ENCODE measurements around the gene WEE1. TPM values are rescaled to one million over a fixed set of nuclear protein-coding genes. Genes with fewer than 3 reads are reported as not detected.

Gene WEE1
- total RNA-seq, 1 experiment from 2014 or later, result 67.9 TPM

GRCh38 chr11:9600644-9601036, 27.2 kb downstream of the WEE1 start:
- CTCF ChIA-PET, result interaction anchor here (0.6 kb wide), 1 partner anchor 717 kb away, joined by 3 read pairs; no protein-coding TSS in a partner anchor
- BruUV-seq (replicated peaks), result no TSS peak
- no peaks in the 10 kb centered on the region for H3K36me3 ChIP-seq (ENCODE audit: control insufficient read depth, insufficient read depth, low read length)
- H3K9me3 ChIP-seq (ENCODE audit: control insufficient read depth, insufficient read depth, low read depth, low read length), result no peaks in the 10 kb centered on the region
- no peak for DNase-seq (ENCODE audit: low read depth, low spot score)
- H3K4me3 ChIP-seq (ENCODE audit: low read depth in 2 of 2, low read length in 2 of 2), result no peak overlapping the region
- H3K27me3 ChIP-seq (ENCODE audit: control insufficient read depth, insufficient read depth, low read length), result no peaks in the 10 kb centered on the region
- no peak overlapping the region for H3K27ac ChIP-seq (ENCODE audit: low read length)
- TF ChIP-seq TCF7L2 (IDR thresholded peaks at IDR 0.05; ENCODE audit: low read depth, low read length) (no peak), POLR2AphosphoS5 (IDR thresholded peaks at IDR 0.05; ENCODE audit: low read depth, low read length) (no peak), SIN3A (IDR thresholded peaks at IDR 0.05; ENCODE audit: borderline replicate concordance, insufficient read depth, low read depth, low read length) (no peak)
- TF ChIP-seq, protein P1, sequence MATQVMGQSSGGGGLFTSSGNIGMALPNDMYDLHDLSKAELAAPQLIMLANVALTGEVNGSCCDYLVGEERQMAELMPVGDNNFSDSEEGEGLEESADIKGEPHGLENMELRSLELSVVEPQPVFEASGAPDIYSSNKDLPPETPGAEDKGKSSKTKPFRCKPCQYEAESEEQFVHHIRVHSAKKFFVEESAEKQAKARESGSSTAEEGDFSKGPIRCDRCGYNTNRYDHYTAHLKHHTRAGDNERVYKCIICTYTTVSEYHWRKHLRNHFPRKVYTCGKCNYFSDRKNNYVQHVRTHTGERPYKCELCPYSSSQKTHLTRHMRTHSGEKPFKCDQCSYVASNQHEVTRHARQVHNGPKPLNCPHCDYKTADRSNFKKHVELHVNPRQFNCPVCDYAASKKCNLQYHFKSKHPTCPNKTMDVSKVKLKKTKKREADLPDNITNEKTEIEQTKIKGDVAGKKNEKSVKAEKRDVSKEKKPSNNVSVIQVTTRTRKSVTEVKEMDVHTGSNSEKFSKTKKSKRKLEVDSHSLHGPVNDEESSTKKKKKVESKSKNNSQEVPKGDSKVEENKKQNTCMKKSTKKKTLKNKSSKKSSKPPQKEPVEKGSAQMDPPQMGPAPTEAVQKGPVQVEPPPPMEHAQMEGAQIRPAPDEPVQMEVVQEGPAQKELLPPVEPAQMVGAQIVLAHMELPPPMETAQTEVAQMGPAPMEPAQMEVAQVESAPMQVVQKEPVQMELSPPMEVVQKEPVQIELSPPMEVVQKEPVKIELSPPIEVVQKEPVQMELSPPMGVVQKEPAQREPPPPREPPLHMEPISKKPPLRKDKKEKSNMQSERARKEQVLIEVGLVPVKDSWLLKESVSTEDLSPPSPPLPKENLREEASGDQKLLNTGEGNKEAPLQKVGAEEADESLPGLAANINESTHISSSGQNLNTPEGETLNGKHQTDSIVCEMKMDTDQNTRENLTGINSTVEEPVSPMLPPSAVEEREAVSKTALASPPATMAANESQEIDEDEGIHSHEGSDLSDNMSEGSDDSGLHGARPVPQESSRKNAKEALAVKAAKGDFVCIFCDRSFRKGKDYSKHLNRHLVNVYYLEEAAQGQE (IDR thresholded peaks at IDR 0.05; ENCODE audit: insufficient read depth in 1 of 2, low read depth in 2 of 2, low read length in 1 of 2), result no peak
- TF ChIP-seq, protein P2, sequence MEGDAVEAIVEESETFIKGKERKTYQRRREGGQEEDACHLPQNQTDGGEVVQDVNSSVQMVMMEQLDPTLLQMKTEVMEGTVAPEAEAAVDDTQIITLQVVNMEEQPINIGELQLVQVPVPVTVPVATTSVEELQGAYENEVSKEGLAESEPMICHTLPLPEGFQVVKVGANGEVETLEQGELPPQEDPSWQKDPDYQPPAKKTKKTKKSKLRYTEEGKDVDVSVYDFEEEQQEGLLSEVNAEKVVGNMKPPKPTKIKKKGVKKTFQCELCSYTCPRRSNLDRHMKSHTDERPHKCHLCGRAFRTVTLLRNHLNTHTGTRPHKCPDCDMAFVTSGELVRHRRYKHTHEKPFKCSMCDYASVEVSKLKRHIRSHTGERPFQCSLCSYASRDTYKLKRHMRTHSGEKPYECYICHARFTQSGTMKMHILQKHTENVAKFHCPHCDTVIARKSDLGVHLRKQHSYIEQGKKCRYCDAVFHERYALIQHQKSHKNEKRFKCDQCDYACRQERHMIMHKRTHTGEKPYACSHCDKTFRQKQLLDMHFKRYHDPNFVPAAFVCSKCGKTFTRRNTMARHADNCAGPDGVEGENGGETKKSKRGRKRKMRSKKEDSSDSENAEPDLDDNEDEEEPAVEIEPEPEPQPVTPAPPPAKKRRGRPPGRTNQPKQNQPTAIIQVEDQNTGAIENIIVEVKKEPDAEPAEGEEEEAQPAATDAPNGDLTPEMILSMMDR (IDR thresholded peaks at IDR 0.05), result no peak
- no peaks in the 10 kb centered on the region for H3K4me1 ChIP-seq (ENCODE audit: control insufficient read depth, insufficient read depth, low read length)
- intact Hi-C loops (cut with micrococcal nuclease; ENCODE audit: unreplicated experiment) (no loop called here), in situ Hi-C loops (cut with HindIII; ENCODE audit: low pct_unique_long_range_greater_than_20kb, low sequenced_read_pairs) (no loop called here)
- ATAC-seq, result peak; percentile 29; the same call in 1 of the 2 replicates
- POLR2A ChIA-PET, result no interaction called here

DNA sequence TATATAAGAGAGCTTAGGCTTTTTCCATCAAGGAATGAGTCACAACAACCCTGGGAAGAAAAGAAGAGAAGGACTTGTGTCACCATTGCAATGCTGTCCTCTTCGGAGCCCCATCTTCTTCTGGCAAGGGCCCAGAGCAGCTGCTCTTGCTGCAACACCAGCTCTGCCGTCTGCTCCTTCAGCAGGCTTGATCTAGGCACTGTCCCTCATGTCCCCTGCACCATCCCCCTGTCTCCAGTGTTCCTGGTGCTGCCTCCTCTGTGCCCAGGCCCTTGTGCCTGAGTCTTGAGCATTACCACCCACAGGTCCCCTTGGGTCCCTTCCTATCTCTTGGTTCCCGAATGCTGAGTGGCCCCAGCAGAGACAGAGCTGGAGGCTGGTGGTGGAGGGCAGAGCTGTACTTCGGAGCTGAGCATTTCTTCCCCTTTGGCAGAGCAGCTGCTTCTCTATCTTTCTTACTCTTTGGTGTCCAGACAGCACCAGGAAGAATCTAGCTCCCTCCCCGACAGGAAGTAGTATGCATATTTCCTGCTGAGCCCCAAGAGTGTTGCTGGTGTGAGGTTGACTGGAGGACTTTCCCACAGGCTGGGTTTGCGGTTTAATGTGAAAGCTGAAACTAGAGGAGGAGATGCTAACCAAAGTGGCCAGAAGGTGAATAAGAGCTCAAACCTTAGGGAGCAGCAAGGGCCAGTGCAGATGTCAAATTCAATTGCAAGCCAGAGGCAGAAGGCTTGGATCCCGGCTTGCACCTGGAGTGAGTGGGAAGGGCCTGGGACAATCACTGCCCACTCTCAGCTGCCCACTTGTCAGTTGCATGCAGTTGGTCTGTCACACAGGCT, 27.8 kb downstream of the WEE1 start:
- TF ChIP-seq POLR2AphosphoS5 (IDR thresholded peaks at IDR 0.05; ENCODE audit: low read depth, low read length), result no peak
- TF ChIP-seq, protein P2 (IDR thresholded peaks at IDR 0.05), result no peak
- no peak for TF ChIP-seq TCF7L2 (IDR thresholded peaks at IDR 0.05; ENCODE audit: low read depth, low read length)
- TF ChIP-seq, protein P1 (IDR thresholded peaks at IDR 0.05; ENCODE audit: insufficient read depth in 1 of 2, low read depth in 2 of 2, low read length in 1 of 2), result no peak
- TF ChIP-seq SIN3A (IDR thresholded peaks at IDR 0.05; ENCODE audit: borderline replicate concordance, insufficient read depth, low read depth, low read length), result no peak
- H3K9me3 ChIP-seq (ENCODE audit: control insufficient read depth, insufficient read depth, low read depth, low read length), result no peaks in the 10 kb centered on the region
- ChIA-PET POLR2A (interaction anchor here (0.6 kb wide), 1 partner anchor 11 kb away, joined by 3 read pairs; no protein-coding TSS in a partner anchor), CTCF (interaction anchor here (0.6 kb wide), 1 partner anchor 716 kb away, joined by 3 read pairs; no protein-coding TSS in a partner anchor)
- in situ Hi-C loops (cut with HindIII; ENCODE audit: low pct_unique_long_range_greater_than_20kb, low sequenced_read_pairs) (no loop called here), intact Hi-C loops (cut with micrococcal nuclease; ENCODE audit: unreplicated experiment) (no loop called here)
- DNase-seq (ENCODE audit: low read depth, low spot score) (no peak), ATAC-seq (peak; percentile 40)
- H3K36me3 ChIP-seq (ENCODE audit: control insufficient read depth, insufficient read depth, low read length), result no peaks in the 10 kb centered on the region
- H3K4me3 ChIP-seq (ENCODE audit: low read depth in 2 of 2, low read length in 2 of 2), result no peak overlapping the region
- H3K4me1 ChIP-seq (ENCODE audit: control insufficient read depth, insufficient read depth, low read length), result no peaks in the 10 kb centered on the region
- BruUV-seq (replicated peaks), result no TSS peak
- H3K27me3 ChIP-seq (ENCODE audit: control insufficient read depth, insufficient read depth, low read length), result no peaks in the 10 kb centered on the region
- peak overlapping the region; percentile 12; the same call in 1 of the 2 replicates for H3K27ac ChIP-seq (ENCODE audit: low read length)
